Measurements from ENCODE around the gene SLC22A2. TPM values are rescaled to one million over a fixed set of nuclear protein-coding genes. Genes with fewer than 3 reads are reported as not detected.
"Not testable (repeated sequence)": the region's sequence is repeated elsewhere in the genome, so short reads cannot be mapped to it uniquely, and the experiment has no call there.

The SLC22A2 gene
- under 1 TPM in 5 of 8 experiments, not detected in 3; 0.05 to 0.90 (median 0.22) TPM for total RNA-seq

DNA sequence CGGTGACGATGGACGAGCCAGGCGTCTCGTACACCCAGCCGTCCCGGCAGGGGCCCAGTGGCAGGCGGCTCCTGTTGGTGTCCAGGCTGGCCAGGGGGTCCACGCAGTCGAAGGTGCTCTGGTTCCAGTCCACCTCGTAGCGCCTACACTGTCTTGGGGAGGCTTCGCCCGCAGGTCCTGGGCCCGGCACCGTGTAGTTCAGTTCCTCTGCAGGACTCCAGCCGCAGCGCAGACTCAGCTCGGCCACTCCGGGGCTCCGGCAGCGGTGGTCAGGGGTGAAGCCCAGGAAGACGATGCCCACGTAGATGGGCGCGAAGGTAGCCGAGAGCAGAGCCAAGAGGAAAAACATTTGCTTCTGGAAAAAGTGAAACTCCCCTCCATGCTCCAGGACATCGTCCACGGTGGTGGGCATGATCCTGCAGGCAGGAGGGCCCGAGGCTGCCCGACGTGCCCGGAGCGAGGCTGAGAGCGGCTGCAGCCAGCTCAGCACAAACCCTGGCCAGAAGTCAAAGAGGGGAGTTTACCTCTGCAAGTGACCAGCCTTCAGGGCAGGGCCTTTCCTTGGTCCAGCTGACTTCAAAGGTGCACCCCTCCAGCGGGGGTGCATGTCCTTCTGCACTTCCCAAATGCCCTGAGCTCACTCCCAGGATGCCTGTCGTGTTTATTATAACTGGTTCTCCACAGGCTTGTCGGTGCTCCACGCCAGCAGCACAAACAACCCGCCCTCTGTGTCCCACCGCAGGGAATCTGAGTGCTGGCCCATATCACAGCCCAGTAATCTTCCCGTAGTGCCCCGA is at the start of gene SLC22A2:
TSS of gene SLC22A2 (minus strand) at position 476 of the 797 bp plus-strand sequence. CDS start at position 412, 64 bp downstream.
- 80 to 100% (median 94%) methylated on average over 1 to 11 of the region's 43 CpGs; no CpG with 5 or more reads in 3 of the 10 experiments for WGBS, 10 experiments
- no peak for ATAC-seq (replicated peaks in 6 of 8)
- in situ Hi-C loops (cut with MboI; ENCODE audit: low pct_unique_long_range_greater_than_20kb in 2 of 9, low sequenced_read_pairs in 9 of 9, unreplicated experiment in 9 of 9), result no loop called here
- Histone ChIP-seq H3K27ac (no peak within 1 kb of the TSS), H3K4me1 (replicated peaks in 1 of 2) (peaks cover 12 to 25% of the 10 kb centered on the region in 2 donors), H3K4me3 (no peak within 1 kb of the TSS)

DNA sequence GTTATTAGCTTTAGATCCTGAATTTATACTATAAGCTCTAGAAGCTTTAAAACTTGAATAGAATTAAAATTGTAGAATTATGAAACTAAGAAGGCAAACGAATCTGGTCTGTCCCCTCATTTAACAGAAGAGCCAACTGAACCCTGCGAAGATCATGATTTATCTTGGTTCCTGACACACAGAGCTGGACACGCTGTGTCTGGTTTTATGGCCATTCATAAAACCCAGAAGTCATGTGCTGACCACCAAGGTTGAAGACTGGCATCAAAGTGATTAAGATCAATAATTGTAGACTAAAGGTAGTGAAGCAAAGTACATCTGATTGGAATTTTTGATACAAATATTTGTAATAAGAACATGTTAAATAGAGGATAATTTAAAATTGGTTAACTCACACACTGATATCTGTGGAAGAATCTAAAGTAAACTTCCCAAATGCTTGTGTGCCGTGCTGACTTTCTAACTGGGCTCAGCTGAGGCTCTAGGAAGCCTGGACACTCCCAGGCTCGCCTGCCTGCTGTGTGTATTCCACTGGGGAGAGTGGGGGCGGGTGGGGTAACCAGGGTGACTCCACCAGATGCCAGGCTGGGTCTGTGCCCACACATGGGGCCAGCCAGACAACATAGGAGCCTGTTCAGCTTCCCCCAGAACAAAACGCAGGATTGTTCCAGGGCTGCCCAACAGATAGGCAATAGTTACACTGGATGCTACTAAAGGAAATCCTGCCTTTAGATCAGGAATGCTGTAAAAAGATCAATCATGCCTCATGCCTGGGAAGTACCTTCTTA is 47.5 kb upstream of the SLC22A2 start:
- Histone ChIP-seq H3K4me3 (no peak overlapping the region), H3K27ac (no peak overlapping the region), H3K4me1 (replicated peaks in 1 of 2) (no peaks in the 10 kb centered on the region)
- peak in 2 of 8 experiments; percentile 10 to 37 for ATAC-seq (replicated peaks in 6 of 8)
- WGBS, 10 experiments, result 34 to 100% (median 65%) methylated on average over 1 to 5 of the region's 7 CpGs; no CpG with 5 or more reads in 2 of the 10 experiments
- in situ Hi-C loops (cut with MboI; ENCODE audit: low pct_unique_long_range_greater_than_20kb in 2 of 9, low sequenced_read_pairs in 9 of 9, unreplicated experiment in 9 of 9), result no loop called here

DNA sequence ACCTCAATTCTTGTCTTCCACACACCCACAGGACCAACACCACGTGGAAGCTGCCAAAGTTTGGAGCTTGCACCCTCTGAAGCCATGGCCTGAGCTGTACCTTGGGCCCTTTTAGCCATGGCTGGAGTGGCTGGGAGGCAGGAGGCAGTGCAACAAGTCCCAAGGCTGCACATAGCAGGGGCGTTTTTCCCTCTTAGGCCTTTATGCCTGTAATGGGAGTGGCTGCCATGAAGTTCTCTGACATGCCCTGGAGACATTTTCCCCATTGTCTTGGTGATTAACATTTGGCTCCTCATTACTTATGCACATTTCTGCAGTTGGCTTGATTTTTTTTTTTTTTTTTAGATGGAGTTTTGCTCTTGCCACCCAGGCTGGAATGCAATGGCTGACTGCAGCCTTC is 45.2 kb upstream of the SLC22A2 start:
- in situ Hi-C loops (cut with MboI; ENCODE audit: low pct_unique_long_range_greater_than_20kb in 2 of 9, low sequenced_read_pairs in 9 of 9, unreplicated experiment in 9 of 9), result no loop called here
- no peaks in the 10 kb centered on the region for H3K4me1 ChIP-seq (replicated peaks in 1 of 2)
- H3K27ac ChIP-seq, result no peak overlapping the region
- 0 to 33% methylated on average over 1 to 2 of the region's 2 CpGs; no CpG with 5 or more reads in 8 of the 10 experiments for WGBS, 10 experiments
- ATAC-seq (replicated peaks in 6 of 8), result peak in 3 of 8 experiments; percentile 66 to 82 (median 79)
- no peak overlapping the region for H3K4me3 ChIP-seq

DNA sequence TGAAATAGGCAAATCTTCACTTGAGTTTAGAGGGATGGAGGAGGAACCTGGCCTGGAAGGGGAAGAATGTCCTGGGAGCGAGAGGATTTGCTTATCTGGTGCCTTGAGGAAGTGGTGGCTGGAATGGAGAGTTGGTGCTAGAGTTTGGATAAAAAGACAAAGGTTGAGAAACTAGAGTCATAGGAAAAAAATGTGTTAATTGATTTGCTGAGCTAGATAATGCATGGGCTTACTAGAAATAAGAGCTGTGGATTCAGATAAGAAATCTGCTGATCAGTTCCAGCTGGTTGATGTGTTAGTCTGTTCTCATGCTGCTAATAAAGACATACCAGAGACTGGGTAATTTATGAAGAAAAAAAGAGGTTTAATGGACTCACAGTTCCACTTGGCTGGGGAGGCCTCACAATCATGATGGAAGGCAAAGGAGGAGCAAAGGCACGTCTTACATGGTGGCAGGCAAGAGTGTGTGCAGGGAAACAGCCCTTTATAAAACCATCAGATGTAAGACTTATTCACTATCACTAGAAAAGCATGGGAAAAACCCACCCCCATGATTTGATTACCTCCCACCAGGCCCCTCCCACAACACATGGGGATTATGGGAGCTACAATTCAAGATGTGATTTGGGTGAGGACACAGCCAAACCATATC is 43.9 kb upstream of the SLC22A2 start:
- H3K4me1 ChIP-seq (replicated peaks in 1 of 2); in situ Hi-C loops (cut with MboI; ENCODE audit: low pct_unique_long_range_greater_than_20kb in 2 of 9, low sequenced_read_pairs in 9 of 9, unreplicated experiment in 9 of 9); H3K4me3 ChIP-seq; H3K27ac ChIP-seq: not testable (repeated sequence)
- ATAC-seq (replicated peaks in 6 of 8), result peak in 1 of 8 experiments; percentile 3
- WGBS, 10 experiments, result 38 to 100% (median 80%) methylated on average over 1 of the region's 2 CpGs; no CpG with 5 or more reads in 3 of the 10 experiments

DNA sequence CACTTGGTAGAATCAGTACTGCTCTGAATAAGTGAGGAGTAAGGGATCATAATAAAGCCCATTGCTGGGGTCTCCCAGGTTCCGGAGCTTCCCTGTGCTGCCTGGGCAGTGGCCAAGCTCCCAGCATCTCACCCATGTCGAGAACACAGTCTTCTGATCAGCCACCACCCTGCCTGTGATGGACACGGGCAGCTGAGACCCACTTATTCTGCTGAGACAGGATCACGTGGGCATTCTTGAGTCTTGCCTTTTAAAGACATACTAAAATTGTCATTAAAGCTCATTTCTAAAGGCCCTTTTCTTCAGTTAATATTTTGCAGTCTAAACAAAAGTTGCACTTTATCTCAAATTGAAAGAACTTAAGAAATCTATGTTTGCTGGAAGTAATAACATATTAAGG is 42.7 kb upstream of the SLC22A2 start:
- no peak for ATAC-seq (replicated peaks in 6 of 8)
- in situ Hi-C loops (cut with MboI; ENCODE audit: low pct_unique_long_range_greater_than_20kb in 2 of 9, low sequenced_read_pairs in 9 of 9, unreplicated experiment in 9 of 9), result no loop called here
- WGBS, 10 experiments, result 20 to 80% (median 76%) methylated on average over 1 to 3 of the region's 4 CpGs; no CpG with 5 or more reads in 5 of the 10 experiments
- Histone ChIP-seq H3K4me1 (replicated peaks in 1 of 2) (no peaks in the 10 kb centered on the region), H3K4me3 (no peak overlapping the region), H3K27ac (no peak overlapping the region)

DNA sequence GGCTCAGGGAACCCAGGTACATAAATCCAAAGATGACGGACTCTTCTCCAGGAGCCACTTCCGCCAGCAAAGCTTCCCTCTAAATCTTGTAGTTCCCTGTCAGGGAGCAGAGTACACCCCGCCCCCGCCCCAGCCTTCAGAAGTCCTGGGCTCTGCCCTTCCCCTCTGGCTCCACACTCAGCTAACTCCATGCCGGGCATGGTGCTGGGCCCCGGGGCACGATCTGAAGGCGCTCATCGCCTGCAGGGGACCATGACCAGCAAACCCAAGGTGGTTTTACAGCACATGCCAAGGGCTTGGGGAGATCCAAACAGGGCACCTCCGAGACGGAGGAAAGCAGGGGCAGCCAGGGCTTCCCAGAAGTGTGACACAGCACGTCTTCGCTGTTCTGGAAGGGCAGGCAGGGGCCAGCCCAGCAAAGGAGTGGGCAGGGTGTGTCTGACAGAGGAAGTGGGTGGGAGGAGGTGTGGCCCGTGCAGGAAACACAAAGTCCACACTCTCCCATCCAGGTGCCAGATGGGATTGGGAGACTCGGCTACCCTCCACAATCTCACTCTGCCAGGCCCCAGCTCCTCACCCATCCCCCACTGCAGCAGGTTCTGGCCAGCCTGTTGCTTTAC is 41.6 kb upstream of the SLC22A2 start:
- in situ Hi-C loops (cut with MboI; ENCODE audit: low pct_unique_long_range_greater_than_20kb in 2 of 9, low sequenced_read_pairs in 9 of 9, unreplicated experiment in 9 of 9), result no loop called here
- no peak overlapping the region for H3K27ac ChIP-seq
- 67 to 100% (median 90%) methylated on average over 1 to 5 of the region's 15 CpGs; no CpG with 5 or more reads in 4 of the 10 experiments for WGBS, 10 experiments
- H3K4me3 ChIP-seq, result no peak overlapping the region
- ATAC-seq (replicated peaks in 6 of 8), result peak in 3 of 8 experiments; percentile 55 to 69 (median 64)
- no peaks in the 10 kb centered on the region for H3K4me1 ChIP-seq (replicated peaks in 1 of 2)

DNA sequence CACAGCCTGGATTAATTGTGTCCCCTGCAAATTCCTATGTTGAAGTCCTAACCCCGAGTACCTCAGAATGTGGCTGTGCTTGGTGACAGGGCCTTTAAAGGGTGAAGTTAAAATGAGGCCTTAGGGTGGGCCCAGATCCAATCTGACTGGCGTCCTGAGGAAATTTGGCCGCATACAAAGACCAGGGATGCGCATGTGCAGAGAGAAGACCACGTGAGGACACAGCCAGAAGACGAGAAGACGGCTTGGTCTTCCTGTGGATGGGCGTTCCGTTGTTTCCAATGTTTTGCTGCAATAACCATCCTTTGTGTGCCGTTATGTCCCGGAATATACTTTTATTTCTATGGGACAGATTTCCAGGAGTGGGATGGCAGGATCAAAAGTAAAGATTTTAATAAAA is 40.9 kb upstream of the SLC22A2 start:
- Histone ChIP-seq H3K4me1 (replicated peaks in 1 of 2) (no peaks in the 10 kb centered on the region), H3K4me3 (no peak overlapping the region), H3K27ac (no peak overlapping the region)
- in situ Hi-C loops (cut with MboI; ENCODE audit: low pct_unique_long_range_greater_than_20kb in 2 of 9, low sequenced_read_pairs in 9 of 9, unreplicated experiment in 9 of 9), result no loop called here
- WGBS, 10 experiments, result 39 to 100% (median 95%) methylated on average over 2 to 11 of the region's 11 CpGs; no CpG with 5 or more reads in 3 of the 10 experiments
- peak in 1 of 8 experiments; percentile 3 for ATAC-seq (replicated peaks in 6 of 8)

DNA sequence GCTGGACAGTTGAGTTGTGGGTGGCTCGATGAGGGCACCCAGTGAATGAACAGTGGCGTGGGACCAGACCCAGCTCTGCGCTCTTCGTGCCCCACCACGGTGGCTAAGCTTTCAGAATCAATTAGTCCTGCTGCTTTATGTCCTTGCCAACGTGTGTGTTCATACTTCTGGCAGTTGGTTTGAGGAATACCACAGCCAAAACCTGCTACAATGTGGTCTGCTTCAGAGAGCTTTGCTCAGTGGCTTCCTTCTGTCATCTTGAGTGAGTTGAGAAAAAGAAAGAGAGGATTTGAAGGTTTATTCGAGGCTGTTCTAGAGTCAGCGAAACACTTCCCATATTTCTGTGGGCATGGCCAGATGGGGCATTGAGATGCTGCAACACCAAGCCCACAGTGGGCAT is 39.5 kb upstream of the SLC22A2 start:
- Histone ChIP-seq H3K27ac (no peak overlapping the region), H3K4me1 (replicated peaks in 1 of 2) (no peaks in the 10 kb centered on the region), H3K4me3 (no peak overlapping the region)
- no peak for ATAC-seq (replicated peaks in 6 of 8)
- 19 to 93% (median 79%) methylated on average over 1 to 5 of the region's 8 CpGs; no CpG with 5 or more reads in 4 of the 10 experiments for WGBS, 10 experiments
- in situ Hi-C loops (cut with MboI; ENCODE audit: low pct_unique_long_range_greater_than_20kb in 2 of 9, low sequenced_read_pairs in 9 of 9, unreplicated experiment in 9 of 9), result no loop called here

DNA sequence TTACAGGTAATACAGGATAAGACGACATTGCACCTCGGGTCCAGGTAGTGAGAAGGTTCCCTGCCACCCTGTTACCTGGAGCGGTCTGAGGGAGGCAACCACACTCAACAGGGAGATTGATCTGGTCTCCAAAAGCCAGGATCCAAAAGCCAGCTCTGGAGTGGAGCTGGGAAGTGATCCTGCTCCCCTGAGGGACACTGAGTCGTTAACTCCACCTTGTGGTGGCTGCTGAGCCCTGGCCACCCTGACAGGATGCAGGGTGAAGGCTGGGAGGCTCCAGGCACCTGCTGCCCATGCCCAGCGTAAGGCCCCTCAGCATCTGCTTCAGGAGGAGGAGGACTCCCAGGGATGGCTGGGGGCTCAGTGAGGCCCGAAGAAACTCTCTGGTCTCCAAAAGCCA is 38.7 kb upstream of the SLC22A2 start:
- peak in 3 of 8 experiments; percentile 5 to 69 (median 14) for ATAC-seq (replicated peaks in 6 of 8)
- H3K4me3 ChIP-seq, result no peak overlapping the region
- 71 to 96% (median 78%) methylated on average over 1 to 4 of the region's 6 CpGs; no CpG with 5 or more reads in 6 of the 10 experiments for WGBS, 10 experiments
- in situ Hi-C loops (cut with MboI; ENCODE audit: low pct_unique_long_range_greater_than_20kb in 2 of 9, low sequenced_read_pairs in 9 of 9, unreplicated experiment in 9 of 9), result no loop called here
- H3K4me1 ChIP-seq (replicated peaks in 1 of 2), result no peaks in the 10 kb centered on the region
- H3K27ac ChIP-seq, result no peak overlapping the region

DNA sequence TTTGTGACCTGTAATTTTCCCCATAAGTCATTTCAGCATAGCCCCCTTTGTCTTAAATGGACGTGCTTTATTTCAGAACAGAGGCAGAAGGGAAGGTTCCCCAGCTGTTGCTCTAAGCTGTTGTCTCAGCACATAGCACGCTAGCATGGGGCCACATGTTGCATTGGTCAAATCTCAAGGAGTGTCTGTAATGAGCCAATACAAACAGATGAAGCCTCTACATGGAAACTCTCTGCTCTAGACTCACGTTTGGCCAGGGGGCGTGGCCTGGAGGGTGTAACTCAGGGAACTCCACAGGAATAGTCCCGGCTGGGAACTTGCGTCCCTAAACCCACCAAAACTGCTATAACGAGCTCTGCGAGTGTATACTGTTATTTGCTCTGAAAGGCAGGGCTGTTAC is 35.2 kb upstream of the SLC22A2 start:
- ATAC-seq (replicated peaks in 6 of 8), result peak in 3 of 8 experiments; percentile 48 to 83 (median 50)
- no peaks in the 10 kb centered on the region for H3K4me1 ChIP-seq (replicated peaks in 1 of 2)
- H3K27ac ChIP-seq, result no peak overlapping the region
- H3K4me3 ChIP-seq, result no peak overlapping the region
- 41 to 100% (median 78%) methylated on average over 1 to 5 of the region's 8 CpGs; no CpG with 5 or more reads in 2 of the 10 experiments for WGBS, 10 experiments
- in situ Hi-C loops (cut with MboI; ENCODE audit: low pct_unique_long_range_greater_than_20kb in 2 of 9, low sequenced_read_pairs in 9 of 9, unreplicated experiment in 9 of 9), result no loop called here

DNA sequence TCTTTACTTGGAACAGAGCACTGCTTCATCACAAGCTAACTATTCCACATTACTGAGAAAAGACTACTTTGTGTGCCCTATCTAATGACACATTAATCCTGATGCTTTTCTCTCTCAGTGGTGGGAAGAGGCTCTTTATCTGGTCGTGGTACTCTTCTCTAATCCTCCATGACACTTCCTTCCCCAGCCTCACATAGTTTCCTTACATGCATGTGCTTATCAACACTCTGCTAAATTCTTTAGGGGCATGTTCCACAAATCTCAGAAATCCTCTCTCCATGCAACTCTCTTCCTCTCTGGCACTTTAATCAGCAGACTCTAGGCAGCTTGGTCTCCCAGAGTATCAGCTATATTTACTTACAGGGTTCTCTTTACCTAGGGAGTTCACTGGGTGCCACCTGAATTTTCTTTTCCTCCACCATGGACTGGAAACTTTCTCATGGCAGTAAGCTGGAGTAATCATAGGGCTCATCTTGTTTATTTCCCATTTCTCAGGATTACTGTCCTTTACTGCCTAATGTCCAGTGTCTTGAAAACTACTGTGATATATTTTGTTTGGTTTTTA is 27.0 kb upstream of the SLC22A2 start:
- in situ Hi-C loops (cut with MboI; ENCODE audit: low pct_unique_long_range_greater_than_20kb in 2 of 9, low sequenced_read_pairs in 9 of 9, unreplicated experiment in 9 of 9), result no loop called here

DNA sequence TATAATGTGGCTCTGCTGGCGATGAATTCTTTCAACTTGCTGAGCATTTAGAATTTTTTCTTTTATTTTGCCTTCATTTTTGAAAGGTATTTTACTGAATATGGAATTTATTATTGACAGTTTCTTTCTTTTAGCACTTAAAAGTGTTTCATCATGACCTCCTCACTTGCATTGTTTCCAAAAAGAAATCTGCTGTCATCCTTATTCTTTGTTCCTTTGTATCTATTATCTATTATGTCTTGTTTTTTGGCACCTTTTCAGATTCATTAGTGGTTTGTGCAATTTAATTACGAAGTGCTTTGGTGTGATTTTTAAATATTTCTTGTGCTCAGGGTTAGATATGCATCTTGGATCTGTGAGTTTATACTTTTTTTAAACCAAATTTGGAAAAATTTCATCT is 26.0 kb upstream of the SLC22A2 start:
- H3K4me1 ChIP-seq (replicated peaks in 1 of 2), result no peaks in the 10 kb centered on the region
- no peak overlapping the region for H3K4me3 ChIP-seq
- no peak overlapping the region for H3K27ac ChIP-seq
- ATAC-seq (replicated peaks in 6 of 8), result no peak
- in situ Hi-C loops (cut with MboI; ENCODE audit: low pct_unique_long_range_greater_than_20kb in 2 of 9, low sequenced_read_pairs in 9 of 9, unreplicated experiment in 9 of 9), result no loop called here
- 46 to 100% (median 67%) methylated on average over 2 of the region's 2 CpGs for WGBS, 10 experiments

More for the DNA sequence above, 27.0 kb upstream of the SLC22A2 start:
- WGBS, 10 experiments, result 0 to 50% (median 11%) methylated on average over 1 of the region's 1 CpG; no CpG with 5 or more reads in 1 of the 10 experiments
- no peak for ATAC-seq (replicated peaks in 6 of 8)
- H3K4me3 ChIP-seq, result no peak overlapping the region
- no peaks in the 10 kb centered on the region for H3K4me1 ChIP-seq (replicated peaks in 1 of 2)
- no peak overlapping the region for H3K27ac ChIP-seq
